ENCODE measurements around the gene SUPT4H1.

DNA sequence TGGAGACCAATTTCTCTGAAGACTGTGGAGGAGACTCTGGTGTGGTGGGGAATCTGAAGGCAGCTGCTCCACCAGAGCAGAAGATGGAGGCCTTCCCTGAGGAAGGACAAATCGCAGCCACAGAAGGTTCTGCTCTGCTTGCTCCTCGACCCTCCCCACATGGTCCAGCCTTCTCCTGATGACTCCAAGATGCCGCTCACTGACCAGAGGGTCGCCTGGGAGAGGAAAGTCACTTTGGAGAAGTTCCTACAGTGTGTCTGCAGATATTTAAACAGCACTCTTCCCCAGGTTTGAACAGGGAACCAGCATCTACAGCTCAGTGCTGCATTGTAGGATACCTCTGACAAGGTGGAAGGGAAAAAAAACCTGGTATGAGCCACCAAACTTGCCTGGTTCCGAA lies 21.0 kb upstream of the SUPT4H1 start:
- no peak for TF ChIP-seq CTCF (IDR thresholded peaks at IDR 0.05)
- no peak for TF ChIP-seq POLR2A (IDR thresholded peaks at IDR 0.05)
- no peak for TF ChIP-seq POLR2AphosphoS5 (IDR thresholded peaks at IDR 0.05)

Measured in sigmoid colon (tissue), 4 donors.